SK-N-SH (cell line): ENCODE data around the gene CCDC57. TPM values are rescaled to one million over a fixed set of nuclear protein-coding genes. Genes with fewer than 3 reads are reported as not detected.

Source experiments
- CTCF ChIA-PET: fragments of 300-600, 350-600 bp; formaldehyde crosslinking; extraction: SDS; loops from one replicate; lab custom pipeline; 2021; lab: Yijun Ruan, JAX
- POLR2A ChIA-PET: fragments of 350-600 bp; sonication (Branson Sonifier 250); formaldehyde crosslinking; extraction: SDS; loops from one replicate; lab custom pipeline; 2020; ENCODE audit warnings: antibody characterized with exemption, inconsistent platforms; lab: Yijun Ruan, JAX
- DNase-seq: peaks from one replicate; pipeline ENCODE4 v3.0.0; 2012
- H2AFZ ChIP-seq: fragments of 200-600 bp; sonication (generic); 2 replicates; pipeline ENCODE4 v1.8.1; 2016; ENCODE audit warnings: antibody characterized with exemption, mild to moderate bottlenecking, low read depth
- H3F3A ChIP-seq: fragments of 200-600 bp; sonication (generic); replicated peaks from 2 replicates; pipeline ENCODE3; 2016; ENCODE audit warnings: antibody characterized with exemption, mild to moderate bottlenecking; ENCODE audit not compliant: insufficient read depth
- H3K27ac ChIP-seq, 2 experiments: fragments of 200-500 bp in 1 of 2; fragments of 200-600 bp in 1 of 2; sonication (Bioruptor generic) in 1 of 2; sonication (generic), shearing (Covaris generic) in 1 of 2; 2 replicates each; pipeline versions ENCODE4 v1.5.1 to v1.6.1; 2014 to 2016; ENCODE audit warnings: low read depth in 2 of 2, inconsistent platforms in 1 of 2, low read length in 1 of 2, mild to moderate bottlenecking in 1 of 2, mixed read lengths in 1 of 2
- H3K27me3 ChIP-seq: fragments of 200-600 bp; sonication (generic), shearing (Covaris generic); 2 replicates; pipeline ENCODE4 v1.6.1; 2016; ENCODE audit warnings: mixed run types; ENCODE audit not compliant: insufficient read depth
- H3K36me3 ChIP-seq, 2 experiments: fragments of 200-500 bp in 1 of 2; fragments of 200-600 bp in 1 of 2; sonication (Bioruptor generic) in 1 of 2; sonication (generic) in 1 of 2; replicated peaks in 1 of 2; 2 replicates each; pipeline versions ENCODE3 to v1.5.1; 2014 to 2016; ENCODE audit warnings: low read length in 1 of 2, mild to moderate bottlenecking in 1 of 2; ENCODE audit not compliant: insufficient read depth in 2 of 2, control insufficient read depth in 1 of 2
- H3K4me1 ChIP-seq, 2 experiments: fragments of 200-500 bp in 1 of 2; fragments of 200-600 bp in 1 of 2; sonication (Bioruptor generic) in 1 of 2; sonication (generic), shearing (Covaris generic) in 1 of 2; 2 replicates each; pipeline versions ENCODE4 v1.5.1 to v1.6.1; 2014 to 2016; ENCODE audit warnings: low read depth in 1 of 2, low read length in 1 of 2, mixed run types in 1 of 2; ENCODE audit not compliant: insufficient read depth in 2 of 2, control insufficient read depth in 1 of 2
- H3K4me2 ChIP-seq: fragments of 200-600 bp; sonication (generic), shearing (Covaris generic); 2 replicates; pipeline ENCODE4 v1.6.1; 2017; ENCODE audit warnings: mixed run types
- H3K4me3 ChIP-seq, 2 experiments: fragments of 200-500 bp in 1 of 2; fragments of 200-600 bp in 1 of 2; sonication (Bioruptor generic) in 1 of 2; sonication (generic), shearing (Covaris generic) in 1 of 2; 2 replicates each; pipeline versions ENCODE4 v1.5.1 to v1.8.1; 2014 to 2016; ENCODE audit warnings: low read depth in 2 of 2, inconsistent platforms in 1 of 2, low read length in 1 of 2, mild to moderate bottlenecking in 1 of 2, mixed read lengths in 1 of 2, moderate library complexity in 1 of 2
- H3K79me2 ChIP-seq: fragments of 200-600 bp; sonication (generic); 2 replicates; pipeline ENCODE4 v1.8.1; 2017; ENCODE audit warnings: mild to moderate bottlenecking; ENCODE audit not compliant: insufficient read depth
- H3K9ac ChIP-seq: fragments of 200-600 bp; sonication (generic); 2 replicates; pipeline ENCODE4 v1.6.1; 2017; ENCODE audit warnings: mixed run types
- H3K9me2 ChIP-seq: fragments of 200-600 bp; sonication (generic); 2 replicates; pipeline ENCODE4 v1.6.1; 2017; ENCODE audit warnings: mixed run types
- H3K9me3 ChIP-seq: fragments of 200-600 bp; sonication (generic); 2 replicates; pipeline ENCODE4 v1.6.1; 2017; ENCODE audit warnings: mixed run types, mild to moderate bottlenecking, moderate library complexity
- H4K20me1 ChIP-seq: fragments of 200-600 bp; sonication (generic); 2 replicates; pipeline ENCODE4 v1.6.1; 2017; ENCODE audit warnings: mild to moderate bottlenecking, mixed run types; ENCODE audit not compliant: insufficient read depth
- CHD2 ChIP-seq: fragments of 150-350 bp; IDR thresholded peaks from 2 replicates; pipeline ENCODE4 v1.6.1; 2018; ENCODE audit warnings: low read length; ENCODE audit not compliant: partially characterized antibody
- EP300 ChIP-seq, 2 experiments: IDR thresholded peaks; 2 replicates each; pipeline versions ENCODE4 v1.4.0 to v1.6.1; 2012; ENCODE audit warnings: borderline replicate concordance in 1 of 2, low read depth in 1 of 2, low read length in 1 of 2
- EZH2phosphoT487 ChIP-seq: fragments of 200-600 bp; sonication (generic); IDR thresholded peaks from 2 replicates; pipeline ENCODE4 v1.6.1; 2017; ENCODE audit warnings: low read depth, mixed run types, mild to moderate bottlenecking, antibody characterized with exemption, moderate library complexity, borderline replicate concordance
- FOSL2 ChIP-seq: IDR thresholded peaks from 2 replicates; pipeline ENCODE4 v1.4.0; 2012; ENCODE audit warnings: low read depth, mild to moderate bottlenecking, moderate library complexity, borderline replicate concordance
- GABPA ChIP-seq: IDR thresholded peaks from 2 replicates; pipeline ENCODE4 v1.4.0; 2012; ENCODE audit warnings: low read depth, mild to moderate bottlenecking
- JUND ChIP-seq: IDR thresholded peaks from 2 replicates; pipeline ENCODE4 v1.4.0; 2012
- MEF2A ChIP-seq: IDR thresholded peaks from 2 replicates; pipeline ENCODE4 v1.4.0; 2012; ENCODE audit warnings: low read depth, borderline replicate concordance
- MXI1 ChIP-seq: IDR thresholded peaks from 2 replicates; pipeline ENCODE4 v1.6.1; 2012; ENCODE audit warnings: mild to moderate bottlenecking, low read depth, low read length, improper control_type of control experiment
- RFX5 ChIP-seq: IDR thresholded peaks from 2 replicates; pipeline ENCODE4 v1.6.1; 2012; ENCODE audit warnings: mild to moderate bottlenecking, improper control_type of control experiment, low read length
- RXRA ChIP-seq: IDR thresholded peaks from 2 replicates; pipeline ENCODE4 v1.4.0; 2012; ENCODE audit warnings: low read depth, mild to moderate bottlenecking, borderline replicate concordance
- TCF12 ChIP-seq: IDR thresholded peaks from 2 replicates; pipeline ENCODE4 v1.4.0; 2012
- YY1 ChIP-seq: IDR thresholded peaks from 2 replicates; pipeline ENCODE4 v1.4.0; 2012; ENCODE audit warnings: low read depth, mild to moderate bottlenecking
- WGBS: methylation state at CpG from one replicate; pipeline ENCODE4 v1.1.6; 2017; ENCODE audit warnings: low lambda C conversion rate; 5-methylcytosine and 5-hydroxymethylcytosine counted together
- polyA plus RNA-seq, 3 experiments: library from polyadenylated mRNA; depleted of rRNA; stranded (reverse); fragments of >200 nt; gene quantifications; 2 replicates each; pipeline ENCODE4 v1.2.3, GENCODE V29; 2012
- TF ChIP-seq, protein P1 (sequence below): fragments of 200-600 bp; sonication (generic); IDR thresholded peaks from 2 replicates; pipeline ENCODE4 v1.6.1; 2017; ENCODE audit warnings: antibody characterized with exemption, mild to moderate bottlenecking, moderate library complexity
- TF ChIP-seq, protein P2 (sequence below): IDR thresholded peaks from 2 replicates; pipeline ENCODE4 v1.4.0; 2012; ENCODE audit warnings: low read depth
- TF ChIP-seq, protein P3 (sequence below): IDR thresholded peaks from 2 replicates; pipeline ENCODE4 v1.4.0; 2012; ENCODE audit warnings: low read depth, borderline replicate concordance

The CCDC57 gene
- polyA plus RNA-seq, 1 of the 3 experiments (the other 2 are of a cell fraction): 68.6 TPM

GRCh38 chr17:82086941-82087906, 125.4 kb downstream of the CCDC57 start:
- Histone ChIP-seq H3K27me3 (no peaks in the 10 kb centered on the region), H3K4me2 (no peak overlapping the region), H3K27ac (no peak overlapping the region), H3K4me1 (no peaks in the 10 kb centered on the region), H3K9ac (no peak overlapping the region), H2AFZ (no peak overlapping the region), H3K9me3 (no peaks in the 10 kb centered on the region), H3K79me2 (no peaks in the 10 kb centered on the region), H3K36me3 (peaks cover 24 to 100% of the 10 kb centered on the region in 2 experiments), H3K4me3 (no peak overlapping the region), H3F3A (no peaks in the 10 kb centered on the region), H3K9me2 (no peaks in the 10 kb centered on the region), H4K20me1 (no peaks in the 10 kb centered on the region)
- ChIA-PET POLR2A (interaction anchor here (0.7 to 1.2 kb wide), 3 partner anchors 9 to 31 kb away, joined by 3 to 5 read pairs (median 3); no protein-coding TSS in a partner anchor), CTCF (interaction anchor here (1.0 to 2.3 kb wide), 3 partner anchors 8 to 67 kb away, joined by 3 to 9 read pairs (median 3); partner anchors contain the start of gene RAC3)
- 94% methylated on average over 34 of the region's 39 CpGs for WGBS
- DNase-seq: no peak
- TF ChIP-seq, protein P1, sequence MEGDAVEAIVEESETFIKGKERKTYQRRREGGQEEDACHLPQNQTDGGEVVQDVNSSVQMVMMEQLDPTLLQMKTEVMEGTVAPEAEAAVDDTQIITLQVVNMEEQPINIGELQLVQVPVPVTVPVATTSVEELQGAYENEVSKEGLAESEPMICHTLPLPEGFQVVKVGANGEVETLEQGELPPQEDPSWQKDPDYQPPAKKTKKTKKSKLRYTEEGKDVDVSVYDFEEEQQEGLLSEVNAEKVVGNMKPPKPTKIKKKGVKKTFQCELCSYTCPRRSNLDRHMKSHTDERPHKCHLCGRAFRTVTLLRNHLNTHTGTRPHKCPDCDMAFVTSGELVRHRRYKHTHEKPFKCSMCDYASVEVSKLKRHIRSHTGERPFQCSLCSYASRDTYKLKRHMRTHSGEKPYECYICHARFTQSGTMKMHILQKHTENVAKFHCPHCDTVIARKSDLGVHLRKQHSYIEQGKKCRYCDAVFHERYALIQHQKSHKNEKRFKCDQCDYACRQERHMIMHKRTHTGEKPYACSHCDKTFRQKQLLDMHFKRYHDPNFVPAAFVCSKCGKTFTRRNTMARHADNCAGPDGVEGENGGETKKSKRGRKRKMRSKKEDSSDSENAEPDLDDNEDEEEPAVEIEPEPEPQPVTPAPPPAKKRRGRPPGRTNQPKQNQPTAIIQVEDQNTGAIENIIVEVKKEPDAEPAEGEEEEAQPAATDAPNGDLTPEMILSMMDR: no peak
- no peak for TF ChIP-seq TCF12
- no peak for TF ChIP-seq MEF2A
- no peak for TF ChIP-seq JUND
- TF ChIP-seq CHD2: no peak
- TF ChIP-seq GABPA: no peak
- TF ChIP-seq RFX5: no peak
- TF ChIP-seq EZH2phosphoT487: no peak
- TF ChIP-seq, protein P2, sequence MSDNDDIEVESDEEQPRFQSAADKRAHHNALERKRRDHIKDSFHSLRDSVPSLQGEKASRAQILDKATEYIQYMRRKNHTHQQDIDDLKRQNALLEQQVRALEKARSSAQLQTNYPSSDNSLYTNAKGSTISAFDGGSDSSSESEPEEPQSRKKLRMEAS: no peak
- TF ChIP-seq RXRA: no peak
- TF ChIP-seq FOSL2: no peak
- no peak for TF ChIP-seq YY1
- TF ChIP-seq, protein P3, sequence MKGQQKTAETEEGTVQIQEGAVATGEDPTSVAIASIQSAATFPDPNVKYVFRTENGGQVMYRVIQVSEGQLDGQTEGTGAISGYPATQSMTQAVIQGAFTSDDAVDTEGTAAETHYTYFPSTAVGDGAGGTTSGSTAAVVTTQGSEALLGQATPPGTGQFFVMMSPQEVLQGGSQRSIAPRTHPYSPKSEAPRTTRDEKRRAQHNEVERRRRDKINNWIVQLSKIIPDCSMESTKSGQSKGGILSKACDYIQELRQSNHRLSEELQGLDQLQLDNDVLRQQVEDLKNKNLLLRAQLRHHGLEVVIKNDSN: no peak
- no peak for TF ChIP-seq MXI1
- TF ChIP-seq EP300 (IDR thresholded peaks at IDR 0.05; ENCODE audit: borderline replicate concordance in 1 of 2, low read depth in 1 of 2, low read length in 1 of 2): no peak
